GM12864 (cell line): ENCODE results near the gene DEF6.
"Not testable (repeated sequence)": the region's sequence is repeated elsewhere in the genome, so short reads cannot be mapped to it uniquely, and the experiment has no call there.

ENCODE experiments used
- DNase-seq: peaks from one replicate; pipeline ENCODE4 v3.0.0-alpha.2; 2011; ENCODE audit warnings: low read depth
- H3K4me3 ChIP-seq: 2 replicates; pipeline ENCODE4 v1.5.1; 2011; ENCODE audit warnings: mild to moderate bottlenecking, low read depth, low read length, control low read depth
- CTCF ChIP-seq: IDR thresholded peaks from 2 replicates; pipeline ENCODE4 v1.5.1; 2011; ENCODE audit warnings: low read depth, mild to moderate bottlenecking, moderate library complexity, low read length, control low read depth, inconsistent platforms; ENCODE audit errors: missing control alignments

Gene DEF6

GRCh38 chr6:35319346-35320030, 21.9 kb downstream of the DEF6 start:
- no peak overlapping the region for H3K4me3 ChIP-seq
- no peak for TF ChIP-seq CTCF
- no peak for DNase-seq

- H3K4me3 ChIP-seq = no peak overlapping the region
- TF ChIP-seq CTCF = no peak
- no peak for DNase-seq
Observed at GRCh38 chr6:35320031-35320410, 22.4 kb downstream of the DEF6 start.

- DNase-seq = no peak
- TF ChIP-seq CTCF = no peak
- no peak overlapping the region for H3K4me3 ChIP-seq
Observed at GRCh38 chr6:35321091-35321490, 23.5 kb downstream of the DEF6 start.

GRCh38 chr6:35327349-35328027, 29.9 kb downstream of the DEF6 start:
- peak; percentile 79 for TF ChIP-seq CTCF

GRCh38 chr6:35328108-35328723, 30.6 kb downstream of the DEF6 start:
- H3K4me3 ChIP-seq = no peak overlapping the region
- no peak for DNase-seq
- TF ChIP-seq CTCF = no peak

More at GRCh38 chr6:35327349-35328027, 29.9 kb downstream of the DEF6 start:
- H3K4me3 ChIP-seq = no peak overlapping the region
- no peak for DNase-seq

- H3K4me3 ChIP-seq, DNase-seq: not testable (repeated sequence)
Observed at GRCh38 chr6:35328965-35329364, 31.3 kb downstream of the DEF6 start.

GRCh38 chr6:35330541-35331119, 33.0 kb downstream of the DEF6 start:
- no peak overlapping the region for H3K4me3 ChIP-seq
- DNase-seq = no peak
- TF ChIP-seq CTCF = no peak
